ENCODE data around the gene FCER1G. TPM values are rescaled to one million over a fixed set of nuclear protein-coding genes. Genes with fewer than 3 reads are reported as not detected.
"Not testable (repeated sequence)": the region's sequence is repeated elsewhere in the genome, so short reads cannot be mapped to it uniquely, and the experiment has no call there.

Gene FCER1G
- total RNA-seq, 2 experiments from 2014 or later, result 0.99 to 2.0 TPM

DNA sequence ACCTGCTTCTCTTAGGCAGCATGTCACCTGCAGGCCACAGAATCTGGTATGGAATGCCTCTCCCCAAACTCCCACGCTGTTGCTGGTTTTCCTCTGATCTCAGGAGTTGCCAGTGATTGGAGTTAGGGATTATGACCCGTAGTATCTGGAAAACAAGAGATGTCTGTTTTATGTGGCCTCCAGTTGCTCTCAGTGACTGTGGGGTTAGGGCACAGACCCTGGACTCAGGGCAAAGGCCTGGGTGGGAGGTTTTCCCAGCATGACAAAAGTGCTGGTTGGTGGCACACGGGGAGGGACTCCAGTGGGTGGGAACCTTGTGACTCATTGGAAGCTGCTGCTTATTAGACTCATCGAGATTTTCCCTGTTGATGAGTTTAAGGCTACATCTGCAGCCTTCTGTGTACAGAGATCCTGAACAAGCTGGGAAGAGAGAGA, 23.0 kb downstream of the FCER1G start, which contains the start of gene NR1I3:
Gene NR1I3, minus strand, starts transcription at position 165 of the 435 bp plus-strand sequence. CDS start 1,638 bp downstream, outside the sequence.
- Mint-ChIP-seq H3K36me3 (no peaks in the 10 kb centered on the region), H3K9me3 (no peaks in the 10 kb centered on the region), H3K27me3 (no peaks in the 10 kb centered on the region), H3K4me3 (no peak within 1 kb of the TSS), H3K4me1 (ENCODE audit: low read depth) (no peaks in the 10 kb centered on the region), H3K27ac (no peak within 1 kb of the TSS)
- intact Hi-C loops (cut with micrococcal nuclease), result no loop called here
- POLR2A ChIA-PET, result no interaction called here
- DNase-seq, result no peak
- CTCF ChIA-PET, result no interaction called here

DNA sequence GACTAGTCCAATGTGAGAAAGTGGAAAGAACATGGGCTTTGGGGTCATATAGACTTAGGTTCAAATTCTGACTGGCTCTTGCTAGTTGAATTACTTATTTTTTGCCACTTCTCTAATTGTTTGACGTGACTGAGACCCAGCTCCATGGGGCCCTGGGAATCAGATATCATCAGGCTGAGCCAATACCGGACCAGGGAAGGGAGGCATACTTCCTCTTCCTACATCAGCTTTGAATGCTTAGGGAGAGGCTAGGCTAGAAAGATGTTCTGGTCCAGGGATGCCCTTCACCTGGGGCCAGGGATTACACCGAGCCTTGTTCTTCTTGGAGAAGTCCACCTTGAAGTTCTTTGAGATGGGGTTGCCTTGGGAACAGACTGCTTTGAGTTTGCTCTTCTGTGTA, 26.6 kb downstream of the FCER1G start:
- H3K27me3 Mint-ChIP-seq, result no peaks in the 10 kb centered on the region
- ChIA-PET POLR2A (no interaction called here), CTCF (no interaction called here)
- H3K27ac Mint-ChIP-seq, result no peak overlapping the region
- H3K4me3 Mint-ChIP-seq, result no peak overlapping the region
- intact Hi-C loops (cut with micrococcal nuclease), result no loop called here
- H3K9me3 Mint-ChIP-seq, result no peaks in the 10 kb centered on the region
- no peaks in the 10 kb centered on the region for H3K4me1 Mint-ChIP-seq (ENCODE audit: low read depth)
- H3K36me3 Mint-ChIP-seq, result no peaks in the 10 kb centered on the region
- DNase-seq, result no peak

DNA sequence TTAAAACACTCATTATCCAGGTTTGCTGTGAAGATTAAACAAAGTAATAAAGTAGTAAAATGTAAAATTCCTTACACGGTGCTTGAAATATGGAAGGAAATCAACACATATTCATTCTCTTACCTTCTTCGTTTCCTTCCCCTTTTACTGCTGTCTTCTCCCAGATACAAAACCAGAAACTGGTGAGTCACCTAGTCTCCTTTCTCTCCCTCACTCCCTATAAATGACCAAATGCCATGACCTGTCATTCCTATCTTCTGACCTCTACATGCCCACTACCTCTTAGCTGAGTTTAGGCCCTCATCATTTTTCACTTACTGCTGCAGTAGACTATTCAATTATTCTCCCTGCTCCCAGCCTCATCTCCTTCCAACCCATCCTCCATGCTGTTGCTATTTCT, 27.2 kb downstream of the FCER1G start:
- H3K9me3 Mint-ChIP-seq, result no peaks in the 10 kb centered on the region
- H3K4me3 Mint-ChIP-seq, result no peak overlapping the region
- ChIA-PET CTCF (no interaction called here), POLR2A (no interaction called here)
- H3K27me3 Mint-ChIP-seq, result no peaks in the 10 kb centered on the region
- no peak overlapping the region for H3K27ac Mint-ChIP-seq
- DNase-seq, result no peak
- no peaks in the 10 kb centered on the region for H3K36me3 Mint-ChIP-seq
- intact Hi-C loops (cut with micrococcal nuclease), result no loop called here
- H3K4me1 Mint-ChIP-seq (ENCODE audit: low read depth), result no peaks in the 10 kb centered on the region

DNA sequence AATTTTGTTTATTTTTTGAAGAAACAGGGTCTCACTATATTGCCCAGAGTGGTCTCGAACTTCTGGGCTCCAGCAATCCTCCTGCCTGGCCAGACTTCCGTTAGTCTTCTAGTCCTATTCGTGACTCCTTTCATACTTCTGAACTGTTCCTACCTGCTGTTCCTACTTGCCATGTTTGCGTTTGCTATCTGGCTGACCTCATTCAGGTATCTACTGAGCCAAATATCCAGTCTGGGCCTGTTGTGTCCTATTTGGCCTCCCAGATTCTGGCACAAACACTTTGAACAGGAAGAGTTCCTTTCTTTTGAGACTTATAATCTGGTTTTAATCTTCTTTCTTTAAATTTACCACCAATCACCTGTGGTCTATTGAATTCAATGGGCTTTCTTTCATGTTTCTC, 29.8 kb downstream of the FCER1G start:
- Mint-ChIP-seq H3K4me1 (ENCODE audit: low read depth) (no peaks in the 10 kb centered on the region), H3K27ac (no peak overlapping the region), H3K36me3 (no peaks in the 10 kb centered on the region), H3K4me3 (no peak overlapping the region), H3K9me3 (no peaks in the 10 kb centered on the region), H3K27me3 (no peaks in the 10 kb centered on the region)
- ChIA-PET POLR2A (no interaction called here), CTCF (no interaction called here)
- no peak for DNase-seq
- intact Hi-C loops (cut with micrococcal nuclease), result no loop called here

DNA sequence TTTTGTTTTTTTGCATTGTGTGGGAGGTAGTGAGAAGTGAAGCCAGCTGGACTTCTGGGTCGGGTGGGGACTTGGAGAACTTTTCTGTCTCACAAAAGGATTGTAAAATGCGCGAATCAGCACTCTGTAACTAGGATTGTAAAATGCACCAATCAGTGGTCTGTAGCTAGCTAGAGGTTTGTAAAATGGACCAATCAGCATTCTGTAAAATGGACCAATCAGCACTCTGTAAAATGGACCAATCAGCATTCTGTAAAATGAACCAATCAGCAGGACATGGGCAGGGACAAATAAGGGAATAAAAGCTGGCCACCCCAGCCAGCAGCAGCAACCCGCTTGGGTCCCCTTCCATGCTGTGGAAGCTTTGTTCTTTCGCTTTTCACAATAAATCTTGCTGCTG, 35.0 kb downstream of the FCER1G start:
- intact Hi-C loops (cut with micrococcal nuclease); POLR2A ChIA-PET; H3K9me3 Mint-ChIP-seq; H3K36me3 Mint-ChIP-seq; H3K4me3 Mint-ChIP-seq; DNase-seq; H3K4me1 Mint-ChIP-seq (ENCODE audit: low read depth); H3K27me3 Mint-ChIP-seq; H3K27ac Mint-ChIP-seq: not testable (repeated sequence)
- CTCF ChIA-PET, result interaction anchor here (1.0 to 2.5 kb wide), 2 partner anchors 10 to 40 kb away, joined by 4 to 7 read pairs; no protein-coding TSS in a partner anchor

DNA sequence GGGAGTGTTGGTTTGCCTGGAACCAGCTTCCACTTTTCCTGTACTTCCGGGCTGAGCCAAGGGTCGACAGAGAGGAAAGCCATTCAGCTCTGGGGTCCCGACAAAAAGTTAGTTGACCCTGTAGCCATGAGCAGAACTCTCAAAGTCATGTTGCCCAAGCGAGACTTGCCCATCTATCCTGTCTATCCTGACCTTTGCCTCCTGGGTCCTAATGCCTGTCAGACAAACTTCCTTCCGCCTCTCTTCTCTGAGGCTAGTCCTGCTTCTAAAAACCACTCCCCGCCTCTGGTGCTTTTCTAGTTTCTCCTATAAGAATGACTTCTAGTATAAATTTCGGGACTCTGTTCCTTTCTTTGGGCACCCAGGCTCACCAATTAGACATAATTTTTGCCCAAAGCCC, 35.7 kb downstream of the FCER1G start:
- Mint-ChIP-seq H3K4me1 (ENCODE audit: low read depth) (no peaks in the 10 kb centered on the region), H3K27me3 (peaks cover 1% of the 10 kb centered on the region), H3K27ac (no peak overlapping the region), H3K36me3 (no peaks in the 10 kb centered on the region), H3K9me3 (no peaks in the 10 kb centered on the region), H3K4me3 (no peak overlapping the region)
- intact Hi-C loops (cut with micrococcal nuclease), result no loop called here
- ChIA-PET CTCF (interaction anchor here (2.5 kb wide), 1 partner anchor 10 kb away, joined by 7 read pairs; no protein-coding TSS in a partner anchor), POLR2A (no interaction called here)
- DNase-seq, result no peak

DNA sequence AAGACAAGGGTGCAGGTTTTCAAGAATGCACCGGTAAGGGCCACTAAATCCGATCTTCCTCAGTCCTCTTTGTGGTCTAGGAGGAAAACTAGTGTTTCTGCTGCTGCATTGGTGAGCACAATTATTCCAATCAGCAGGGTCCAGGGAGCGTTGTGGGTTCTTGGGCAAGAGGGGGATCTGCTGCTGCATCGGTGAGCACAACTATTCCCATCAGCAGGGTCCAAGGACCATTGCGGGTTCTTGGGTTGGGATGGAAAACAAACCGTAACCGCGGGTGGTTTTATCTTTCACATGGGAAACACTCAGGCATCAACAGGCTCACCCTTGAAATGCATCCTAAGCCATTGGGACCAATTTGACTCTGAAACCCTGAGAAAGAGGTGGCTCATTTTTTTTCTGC, 36.5 kb downstream of the FCER1G start:
- Mint-ChIP-seq H3K27me3 (peaks cover 1% of the 10 kb centered on the region), H3K36me3 (peaks cover 2% of the 10 kb centered on the region), H3K4me3 (no peak overlapping the region), H3K9me3 (peaks cover 5% of the 10 kb centered on the region), H3K4me1 (ENCODE audit: low read depth) (no peaks in the 10 kb centered on the region), H3K27ac (no peak overlapping the region)
- intact Hi-C loops (cut with micrococcal nuclease), result no loop called here
- CTCF ChIA-PET, result no interaction called here
- DNase-seq, result no peak
- POLR2A ChIA-PET, result no interaction called here

DNA sequence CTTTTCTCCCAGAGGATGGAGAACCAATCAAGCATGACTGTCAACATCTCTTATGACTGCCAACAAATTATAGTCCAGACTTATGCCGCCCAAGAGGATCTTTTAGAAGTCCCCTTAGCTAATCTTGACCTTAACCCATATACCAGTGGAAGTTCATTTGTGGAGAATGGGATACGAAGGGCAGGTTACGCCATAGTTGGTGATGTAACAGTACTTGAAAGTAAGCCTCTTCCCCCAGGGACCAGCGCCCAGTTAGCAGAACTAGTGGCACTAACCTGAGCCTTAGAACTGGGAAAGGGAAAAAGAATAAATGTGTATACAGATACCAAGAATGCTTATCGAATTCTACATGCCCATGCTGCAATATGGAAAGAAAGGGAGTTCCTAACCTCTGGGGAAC, 40.2 kb downstream of the FCER1G start:
- H3K27ac Mint-ChIP-seq; H3K4me1 Mint-ChIP-seq (ENCODE audit: low read depth); POLR2A ChIA-PET; H3K4me3 Mint-ChIP-seq; DNase-seq; intact Hi-C loops (cut with micrococcal nuclease): not testable (repeated sequence)
- Mint-ChIP-seq H3K9me3 (peaks cover 22% of the 10 kb centered on the region), H3K36me3 (peaks cover 16% of the 10 kb centered on the region), H3K27me3 (peaks cover 33% of the 10 kb centered on the region)
- CTCF ChIA-PET, result interaction anchor here (1.5 kb wide), 1 partner anchor 127 kb away, joined by 3 read pairs; no protein-coding TSS in a partner anchor

DNA sequence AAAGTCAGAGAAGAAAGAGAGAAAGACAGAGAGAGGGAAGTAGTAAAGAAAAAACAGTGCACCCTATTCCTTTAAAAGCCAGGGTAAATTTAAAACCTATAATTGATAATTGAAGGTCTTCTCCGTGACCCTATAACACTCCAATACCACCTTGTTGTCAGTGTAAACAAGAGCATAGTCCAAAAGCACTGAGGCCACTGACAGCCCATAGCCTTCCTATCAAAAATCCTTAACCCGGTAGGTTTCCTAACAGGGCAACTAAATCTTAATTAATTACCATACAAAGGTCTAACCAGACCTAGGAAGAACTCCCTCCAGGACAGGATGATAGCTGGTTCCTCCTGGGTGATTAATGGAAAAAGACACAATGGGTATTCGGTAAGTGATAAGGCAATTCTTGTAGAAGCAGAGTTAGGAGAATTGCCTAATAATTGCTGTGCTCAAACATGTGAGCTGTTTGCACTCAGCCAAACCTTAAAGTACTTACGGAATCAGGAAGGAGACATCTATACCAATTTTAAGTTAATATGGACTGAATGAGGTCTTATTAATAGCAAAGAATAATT, 40.9 kb downstream of the FCER1G start:
- CTCF ChIA-PET, result interaction anchor here (3.3 kb wide), 1 partner anchor 30 kb away, joined by 14 read pairs; the partner anchor contains the start of gene TOMM40L
- Mint-ChIP-seq H3K36me3 (peaks cover 16% of the 10 kb centered on the region), H3K9me3 (peaks cover 22% of the 10 kb centered on the region), H3K27me3 (peaks cover 37% of the 10 kb centered on the region)
- POLR2A ChIA-PET; H3K4me3 Mint-ChIP-seq; DNase-seq; H3K4me1 Mint-ChIP-seq (ENCODE audit: low read depth); H3K27ac Mint-ChIP-seq; intact Hi-C loops (cut with micrococcal nuclease): not testable (repeated sequence)

DNA sequence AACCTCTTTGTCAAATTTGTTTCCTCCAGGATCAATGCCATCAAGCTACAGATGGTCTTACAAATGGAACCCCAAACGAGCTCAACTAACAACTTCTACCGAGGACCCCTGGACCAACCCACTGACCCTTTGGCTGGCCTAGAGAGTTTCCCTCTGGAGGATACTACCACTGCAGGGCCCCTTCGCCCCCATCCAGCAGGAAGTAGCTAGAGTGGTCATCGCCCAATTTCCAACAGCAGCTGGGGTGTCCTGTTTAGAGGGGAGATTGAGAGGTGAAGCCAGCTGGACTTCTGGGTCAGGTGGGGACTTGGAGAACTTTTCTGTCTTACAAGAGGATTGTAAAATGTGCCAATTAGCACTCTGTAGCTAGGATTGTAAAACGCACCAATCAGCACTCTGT, 42.0 kb downstream of the FCER1G start:
- CTCF ChIA-PET, result interaction anchor here (1.0 to 3.3 kb wide), 3 partner anchors 8 to 34 kb away, joined by 3 to 14 read pairs (median 5); partner anchors contain the start of gene TOMM40L
- Mint-ChIP-seq H3K36me3 (peaks cover 16% of the 10 kb centered on the region), H3K27me3 (peaks cover 45% of the 10 kb centered on the region), H3K9me3 (peaks cover 22% of the 10 kb centered on the region)
- intact Hi-C loops (cut with micrococcal nuclease); DNase-seq; H3K4me1 Mint-ChIP-seq (ENCODE audit: low read depth); POLR2A ChIA-PET; H3K27ac Mint-ChIP-seq; H3K4me3 Mint-ChIP-seq: not testable (repeated sequence)

DNA sequence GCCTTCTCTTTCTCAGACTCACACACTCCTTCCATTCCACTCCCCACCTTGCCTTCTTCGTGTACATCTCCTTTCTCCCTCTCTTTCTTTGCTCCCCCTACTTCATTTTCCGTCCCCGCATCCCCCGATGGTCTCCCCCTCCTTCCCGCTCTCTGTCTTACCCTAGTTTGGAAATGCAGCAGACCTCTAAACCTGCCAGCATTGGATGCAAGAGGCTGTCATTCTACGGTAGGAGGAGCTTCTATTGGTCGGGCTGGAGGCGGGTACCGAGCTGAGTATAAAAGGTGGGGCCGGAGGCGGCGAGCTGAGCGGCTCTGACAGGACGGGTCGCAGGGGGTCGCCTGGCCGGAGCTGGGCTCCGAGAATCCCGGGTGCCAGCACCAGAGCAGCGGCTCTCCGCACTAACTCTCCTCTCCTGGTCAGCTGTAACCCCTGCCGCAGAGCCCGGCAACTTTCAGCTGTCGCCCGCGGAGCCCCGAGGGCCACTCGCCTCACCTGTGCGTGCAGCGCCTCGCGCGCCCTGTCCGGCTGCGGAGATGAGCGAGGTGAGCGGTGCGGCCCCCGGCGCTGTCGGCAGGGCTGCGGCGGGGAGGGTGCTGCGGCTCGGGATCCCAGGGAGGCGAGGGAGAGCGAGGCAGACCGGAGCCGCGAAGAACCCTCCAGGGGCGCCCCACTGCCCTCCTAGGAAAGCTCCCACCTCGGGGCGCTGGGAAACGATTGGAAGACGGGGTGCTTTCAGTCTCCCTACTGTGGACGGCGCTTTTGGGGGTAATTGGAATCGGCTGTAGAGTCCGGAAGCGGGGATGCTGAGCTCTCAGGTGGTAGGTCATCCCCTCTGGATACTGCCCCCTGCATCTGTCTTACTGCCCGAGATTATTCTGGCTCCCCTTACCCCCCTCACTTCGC, 43.6 kb downstream of the FCER1G start, which contains the start of gene PCP4L1:
Gene PCP4L1, plus strand, starts transcription at position 307 of the 906 bp plus-strand sequence. Its CDS starts 230 bp downstream, at position 537.
- Mint-ChIP-seq H3K4me3 (peak within 1 kb of the TSS; percentile 30), H3K27me3 (peaks cover 48% of the 10 kb centered on the region), H3K27ac (no peak within 1 kb of the TSS), H3K9me3 (peaks cover 22% of the 10 kb centered on the region), H3K4me1 (ENCODE audit: low read depth) (peaks cover 9% of the 10 kb centered on the region), H3K36me3 (peaks cover 16% of the 10 kb centered on the region)
- POLR2A ChIA-PET, result interaction anchor here (1.2 kb wide), 1 partner anchor 47 kb away, joined by 5 read pairs; no protein-coding TSS in a partner anchor
- peak; percentile 48 for DNase-seq
- intact Hi-C loops (cut with micrococcal nuclease), result no loop called here
- CTCF ChIA-PET, result interaction anchor here (0.6 to 3.3 kb wide), 6 partner anchors 32 to 1004 kb away, joined by 3 to 14 read pairs (median 5); partner anchors contain the start of gene TOMM40L

DNA sequence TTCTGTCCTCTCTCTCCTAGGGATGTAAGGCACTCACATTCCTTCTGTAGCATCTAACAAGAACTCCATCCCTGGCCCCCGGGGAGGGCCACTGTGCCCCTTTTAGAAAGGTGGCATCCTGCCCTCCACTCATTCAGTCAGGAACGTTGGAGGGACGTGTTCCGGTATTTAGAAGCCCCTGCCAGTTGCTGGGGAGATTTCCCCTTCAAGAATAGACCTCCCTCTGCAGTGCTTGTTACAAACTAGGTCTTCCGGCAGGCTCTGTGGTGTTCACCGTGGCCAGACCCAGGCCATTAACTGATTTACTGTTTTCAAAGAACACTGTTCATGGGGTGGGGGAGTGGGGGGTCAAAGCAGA, 44.2 kb downstream of the FCER1G start:
- ChIA-PET POLR2A (interaction anchor here (1.2 kb wide), 1 partner anchor 46 kb away, joined by 5 read pairs; no protein-coding TSS in a partner anchor), CTCF (interaction anchor here (0.6 to 3.3 kb wide), 5 partner anchors 32 to 1005 kb away, joined by 3 to 14 read pairs (median 5); partner anchors contain the start of gene TOMM40L)
- Mint-ChIP-seq H3K36me3 (peaks cover 16% of the 10 kb centered on the region), H3K27me3 (peaks cover 48% of the 10 kb centered on the region), H3K4me1 (ENCODE audit: low read depth) (peaks cover 9% of the 10 kb centered on the region), H3K27ac (no peak overlapping the region), H3K9me3 (peaks cover 22% of the 10 kb centered on the region), H3K4me3 (peak overlapping the region; percentile 30)
- DNase-seq, result no peak
- intact Hi-C loops (cut with micrococcal nuclease), result no loop called here

All from activated CD4-positive, alpha-beta memory T cell treated with anti-CD3 and anti-CD28 coated beads for 36 hours (primary cell).